A549 (cell line): ENCODE results near the gene NOP53. TPM values are rescaled to one million over a fixed set of nuclear protein-coding genes. Genes with fewer than 3 reads are reported as not detected.

ENCODE experiments used
- ATAC-seq, 2 experiments: fragments of 200-7000 bp in 1 of 2; fragments of >200 bp in 1 of 2; cut with Nextera tagmentation in 1 of 2; cut with Tn5 transposase in 1 of 2; 3 replicates each; pipeline versions ENCODE4 v1.8.0 to v1.9.1; 2018 to 2020; ENCODE audit warnings: mild to moderate bottlenecking in 1 of 2, moderate library complexity in 1 of 2
- CTCF ChIA-PET: fragments of 300-600 bp; sonication (Branson Sonifier 250); formaldehyde crosslinking; extraction: SDS; loops from one replicate; lab custom pipeline; 2021; ENCODE audit warnings: antibody characterized with exemption, inconsistent platforms; lab: Yijun Ruan, JAX
- POLR2A ChIA-PET: fragments of 350-600 bp; formaldehyde crosslinking; extraction: SDS; loops from one replicate; lab custom pipeline; 2021; ENCODE audit warnings: antibody characterized with exemption, inconsistent platforms; lab: Yijun Ruan, JAX
- DNase-seq, 2 experiments: peaks; one replicate each; pipeline versions ENCODE4 v3.0.0 to v3.0.0-alpha.2; 2011 to 2016; ENCODE audit warnings: low read depth in 1 of 2, low spot score in 1 of 2
- FAIRE-seq: peaks from 2 replicates; lab custom pipeline; 2011; peaks lifted over from hg19 to GRCh38; lab: Jason Lieb, UNC
- H3K27ac ChIP-seq, 2 experiments: fragments of >200 bp; sonication (Bioruptor Twin); formaldehyde crosslinking; 3 replicates each; pipeline ENCODE4 v1.5.1; 2016 to 2017
- H3K4me1 ChIP-seq: fragments of >200 bp; sonication (Bioruptor Twin); formaldehyde crosslinking; 3 replicates; pipeline ENCODE4 v1.6.1; 2016
- H3K4me2 ChIP-seq: fragments of >200 bp; sonication (Bioruptor Twin); formaldehyde crosslinking; 3 replicates; pipeline ENCODE4 v1.6.1; 2016
- H3K4me3 ChIP-seq: fragments of >200 bp; sonication (Bioruptor Twin); formaldehyde crosslinking; 3 replicates; pipeline ENCODE4 v1.5.1; 2016
- H3K9me3 ChIP-seq: fragments of >200 bp; sonication (Bioruptor Twin); formaldehyde crosslinking; 3 replicates; pipeline ENCODE4 v1.6.1; 2016
- BCL3 ChIP-seq: fragments of >200 bp; sonication (Bioruptor Twin); formaldehyde crosslinking; IDR thresholded peaks from 3 replicates; pipeline ENCODE4 v1.6.1; 2016
- CBX2 ChIP-seq: fragments of 200-600 bp; sonication (generic); IDR thresholded peaks from 2 replicates; pipeline ENCODE4 v1.6.1; 2016; ENCODE audit warnings: low read depth, mild to moderate bottlenecking, borderline replicate concordance
- CHD4 ChIP-seq: fragments of 200-600 bp; sonication (generic); IDR thresholded peaks from 2 replicates; pipeline ENCODE4 v1.6.1; 2016; ENCODE audit warnings: antibody characterized with exemption, mild to moderate bottlenecking, borderline replicate concordance
- ESRRA ChIP-seq: fragments of 150-350 bp; IDR thresholded peaks from 2 replicates; pipeline ENCODE4 v1.6.1; 2014; ENCODE audit warnings: mild to moderate bottlenecking, low read length, borderline replicate concordance
- GATA3 ChIP-seq: IDR thresholded peaks from 2 replicates; pipeline ENCODE4 v1.6.1; 2012; ENCODE audit warnings: borderline replicate concordance
- HDAC2 ChIP-seq: fragments of 200-600 bp; sonication (generic); IDR thresholded peaks from 2 replicates; pipeline ENCODE4 v1.6.1; 2016
- HES2 ChIP-seq: fragments of >200 bp; sonication (Bioruptor Twin); formaldehyde crosslinking; IDR thresholded peaks from 2 replicates; pipeline ENCODE4 v1.6.1; 2016
- HEYL ChIP-seq: fragments of 250-450 bp; sonication (Bioruptor Pico); IDR thresholded peaks from 2 replicates; pipeline ENCODE4 v1.8.0; 2021; ENCODE audit warnings: mild to moderate bottlenecking, moderate library complexity
- HOXA7 ChIP-seq: fragments of 250-450 bp; sonication (Bioruptor Pico); IDR thresholded peaks from 2 replicates; pipeline ENCODE4 v1.5.0; 2020; ENCODE audit warnings: mild to moderate bottlenecking, moderate library complexity
- HOXB13 ChIP-seq: fragments of 250-450 bp; sonication (Bioruptor Pico); IDR thresholded peaks from 2 replicates; pipeline ENCODE4 v1.5.0; 2020; ENCODE audit warnings: low read depth, mild to moderate bottlenecking, moderate library complexity
- HOXB5 ChIP-seq: fragments of 250-450 bp; sonication (Bioruptor Pico); IDR thresholded peaks from 2 replicates; pipeline ENCODE4 v1.5.0; 2020; ENCODE audit warnings: mild to moderate bottlenecking, moderate library complexity
- KDM5A ChIP-seq: fragments of 200-600 bp; sonication (generic); IDR thresholded peaks from 2 replicates; pipeline ENCODE4 v1.6.1; 2016; ENCODE audit warnings: antibody characterized with exemption, mild to moderate bottlenecking
- MAFK ChIP-seq: fragments of 450-650 bp; IDR thresholded peaks from 2 replicates; pipeline ENCODE4 v1.6.1; 2014; ENCODE audit not compliant: partially characterized antibody
- MAZ ChIP-seq: fragments of 150-350 bp; IDR thresholded peaks from 2 replicates; pipeline ENCODE4 v1.6.1; 2014; ENCODE audit warnings: antibody characterized with exemption, low read depth, low read length, borderline replicate concordance
- NFE2L2 ChIP-seq: fragments of 150-350 bp; conservative IDR thresholded peaks from 2 replicates; pipeline ENCODE4 v1.6.1; 2014; ENCODE audit warnings: low read length
- NPAS2 ChIP-seq: fragments of 250-450 bp; sonication (Bioruptor Pico); IDR thresholded peaks from 2 replicates; pipeline ENCODE4 v1.8.0; 2022; ENCODE audit warnings: mild to moderate bottlenecking, moderate library complexity, borderline replicate concordance
- POLR2A ChIP-seq: IDR thresholded peaks from 2 replicates; pipeline ENCODE4 v1.6.1; 2012; ENCODE audit warnings: mild to moderate bottlenecking, low read length
- POLR2AphosphoS2 ChIP-seq: conservative IDR thresholded peaks from 2 replicates; pipeline ENCODE4 v1.6.1; 2012; ENCODE audit warnings: low read length, improper control_type of control experiment, inconsistent platforms
- RAD21 ChIP-seq, 2 experiments: fragments of >200 bp in 1 of 2; sonication (Bioruptor Twin) in 1 of 2; formaldehyde crosslinking in 1 of 2; IDR thresholded peaks in 1 of 2; conservative IDR thresholded peaks in 1 of 2; 2 replicates in 1 of 2; 3 replicates in 1 of 2; pipeline ENCODE4 v1.6.1; 2012 to 2018; ENCODE audit warnings: inconsistent platforms in 1 of 2
- RARB ChIP-seq: fragments of 250-450 bp; sonication (Bioruptor Pico); IDR thresholded peaks from 2 replicates; pipeline ENCODE4 v1.8.0; 2021; ENCODE audit warnings: mild to moderate bottlenecking, moderate library complexity
- RFX5 ChIP-seq: fragments of 450-650 bp; IDR thresholded peaks from 2 replicates; pipeline ENCODE4 v1.7.1; 2014; ENCODE audit warnings: antibody characterized with exemption, mild to moderate bottlenecking, moderate library complexity
- TFCP2L1 ChIP-seq: fragments of 250-450 bp; sonication (Bioruptor Pico); IDR thresholded peaks from 2 replicates; pipeline ENCODE4 v1.5.0; 2021; ENCODE audit warnings: mild to moderate bottlenecking
- ZFP36 ChIP-seq: fragments of 450-650 bp; IDR thresholded peaks from 2 replicates; pipeline ENCODE4 v1.6.1; 2014; ENCODE audit warnings: borderline replicate concordance; ENCODE audit not compliant: partially characterized antibody
- WGBS: methylation state at CpG from one replicate; pipeline ENCODE4 v1.1.6; 2017; ENCODE audit errors: missing lambda C conversion rate; 5-methylcytosine and 5-hydroxymethylcytosine counted together
- polyA plus RNA-seq, 4 experiments: library from polyadenylated mRNA; depleted of rRNA in 3 of 4; stranded (reverse); fragments of >200 nt; fragmentation: RNase III in 1 of 4; extraction: RNeasy Plus Mini Kit Qiagen cat#74134 plus additional on column Dnase treatment in 1 of 4; gene quantifications; 2 replicates in 3 of 4; 3 replicates in 1 of 4; pipeline ENCODE4 v1.2.3, GENCODE V29; 2011 to 2017
- TF ChIP-seq, protein P1 (sequence below): fragments of >200 bp; sonication (Bioruptor Twin); formaldehyde crosslinking; IDR thresholded peaks from 3 replicates; pipeline ENCODE4 v1.5.1; 2016

NOP53 gene
- polyA plus RNA-seq, 2 of the 4 experiments (the other 2 are of a cell fraction): 135 to 182 TPM

DNA sequence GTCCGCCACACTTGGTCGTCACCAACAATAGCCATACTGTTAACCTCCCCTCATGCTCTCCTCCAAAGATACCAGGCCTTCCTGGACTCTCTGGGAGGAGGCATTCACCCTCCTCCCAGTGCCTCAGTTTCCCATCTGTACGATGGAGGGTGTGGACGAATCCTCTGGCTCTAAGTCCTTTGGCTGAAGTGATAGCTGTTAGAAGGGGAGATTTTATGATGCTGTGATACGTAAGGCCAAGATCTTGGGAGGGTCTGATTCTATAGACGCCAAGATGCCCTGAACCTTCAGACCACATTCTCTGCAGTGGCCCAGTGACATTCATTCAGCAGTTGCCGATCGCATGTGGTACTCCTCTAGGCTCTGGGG, 14.8 kb upstream of the NOP53 start:
- H3K4me3 ChIP-seq: peak overlapping the region; percentile 48; the same call in 2 of the 3 replicates
- CTCF ChIA-PET: interaction anchor here (1.3 to 42.0 kb wide), 4 partner anchors 10 to 294 kb away, joined by 4 to 1389 read pairs (median 14); partner anchors contain the start of gene EHD2
- FAIRE-seq: no peak
- no peak for DNase-seq
- no peak for ATAC-seq
- TF ChIP-seq, protein P1, sequence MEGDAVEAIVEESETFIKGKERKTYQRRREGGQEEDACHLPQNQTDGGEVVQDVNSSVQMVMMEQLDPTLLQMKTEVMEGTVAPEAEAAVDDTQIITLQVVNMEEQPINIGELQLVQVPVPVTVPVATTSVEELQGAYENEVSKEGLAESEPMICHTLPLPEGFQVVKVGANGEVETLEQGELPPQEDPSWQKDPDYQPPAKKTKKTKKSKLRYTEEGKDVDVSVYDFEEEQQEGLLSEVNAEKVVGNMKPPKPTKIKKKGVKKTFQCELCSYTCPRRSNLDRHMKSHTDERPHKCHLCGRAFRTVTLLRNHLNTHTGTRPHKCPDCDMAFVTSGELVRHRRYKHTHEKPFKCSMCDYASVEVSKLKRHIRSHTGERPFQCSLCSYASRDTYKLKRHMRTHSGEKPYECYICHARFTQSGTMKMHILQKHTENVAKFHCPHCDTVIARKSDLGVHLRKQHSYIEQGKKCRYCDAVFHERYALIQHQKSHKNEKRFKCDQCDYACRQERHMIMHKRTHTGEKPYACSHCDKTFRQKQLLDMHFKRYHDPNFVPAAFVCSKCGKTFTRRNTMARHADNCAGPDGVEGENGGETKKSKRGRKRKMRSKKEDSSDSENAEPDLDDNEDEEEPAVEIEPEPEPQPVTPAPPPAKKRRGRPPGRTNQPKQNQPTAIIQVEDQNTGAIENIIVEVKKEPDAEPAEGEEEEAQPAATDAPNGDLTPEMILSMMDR: no peak
- no peak for TF ChIP-seq MAFK
- TF ChIP-seq HEYL (CRISPR knock-in tag): no peak
- no peak for TF ChIP-seq HOXB5
- TF ChIP-seq POLR2A: no peak
- TF ChIP-seq HDAC2: no peak
- no peak for TF ChIP-seq MAZ
- no peak for TF ChIP-seq NPAS2 (CRISPR knock-in tag)
- peak overlapping the region; percentile 83 to 94 for H3K27ac ChIP-seq
- H3K4me1 ChIP-seq: peaks cover 48% of the 10 kb centered on the region
- peak overlapping the region; percentile 98 for H3K4me2 ChIP-seq
- no peaks in the 10 kb centered on the region for H3K9me3 ChIP-seq
- POLR2A ChIA-PET: interaction anchor here (0.6 to 1.6 kb wide), 2 partner anchors 14 to 130 kb away, joined by 3 to 14 read pairs; partner anchors contain the start of gene NOP53
- 94% methylated on average over 8 of the region's 8 CpGs for WGBS

- FAIRE-seq (no peak), ATAC-seq (no peak), DNase-seq (no peak)
- Histone ChIP-seq H3K4me2 (no peak overlapping the region), H3K4me1 (peaks cover 45% of the 10 kb centered on the region), H3K27ac (peak overlapping the region; percentile 83 to 94; a peak in 4 of 6 replicates), H3K4me3 (no peak overlapping the region), H3K9me3 (no peaks in the 10 kb centered on the region)
- WGBS: 89% methylated on average over 8 of the region's 8 CpGs
- POLR2A ChIA-PET: no interaction called here
- no peak for TF ChIP-seq HOXB5
- TF ChIP-seq KDM5A: no peak
- no peak for TF ChIP-seq HOXA7 (CRISPR knock-in tag)
- TF ChIP-seq ZFP36: no peak
- no peak for TF ChIP-seq TFCP2L1 (CRISPR knock-in tag)
- no peak for TF ChIP-seq CBX2
- no peak for TF ChIP-seq POLR2AphosphoS2
- TF ChIP-seq RAD21 (conservative IDR thresholded peaks at IDR 0.05 in 1 of 2, IDR thresholded peaks at IDR 0.05 in 1 of 2): no peak
- TF ChIP-seq BCL3: no peak
- no peak; the same call in 1 of the 2 replicates for TF ChIP-seq HDAC2
- TF ChIP-seq RARB (CRISPR knock-in tag): no peak
- TF ChIP-seq ESRRA: no peak
- TF ChIP-seq RFX5: no peak
- CTCF ChIA-PET: interaction anchor here (0.6 to 42.0 kb wide), 3 partner anchors 22 to 891 kb away, joined by 4 to 1389 read pairs (median 4); partner anchors contain the start of gene EHD2
These were observed 14.4 kb upstream of the NOP53 start for GRCh38 chr19:47730910-47731309.

DNA sequence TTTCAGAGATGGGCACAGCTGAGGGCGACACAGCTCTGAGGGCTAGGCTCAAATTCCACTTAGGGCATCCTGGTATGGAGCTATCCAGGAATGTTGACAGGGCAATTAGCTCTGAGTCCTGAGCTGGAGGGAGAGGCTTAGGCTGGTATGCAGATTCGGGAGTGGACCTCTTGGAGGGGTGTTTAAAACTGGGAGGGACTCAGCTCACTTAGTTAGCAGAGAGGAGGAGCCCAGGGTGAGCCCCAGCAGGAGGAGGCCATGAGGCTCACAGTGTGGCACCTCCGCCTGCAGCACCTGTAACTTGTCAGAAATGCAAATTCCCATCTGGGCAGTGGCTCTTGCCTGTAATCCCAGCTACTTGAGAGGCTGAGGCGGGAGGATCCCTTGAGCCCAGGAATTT, 10.2 kb upstream of the NOP53 start:
- POLR2A ChIA-PET: interaction anchor here (0.8 to 0.9 kb wide), 2 partner anchors 11 to 16 kb away, joined by 3 read pairs; no protein-coding TSS in a partner anchor

More for the DNA sequence above, 10.2 kb upstream of the NOP53 start:
- no peak for TF ChIP-seq HDAC2
- TF ChIP-seq POLR2AphosphoS2: no peak
- no peak for TF ChIP-seq NFE2L2
- TF ChIP-seq HOXB13 (CRISPR knock-in tag): no peak
- TF ChIP-seq GATA3: no peak
- no peak for TF ChIP-seq CHD4
- TF ChIP-seq HES2: no peak
- Histone ChIP-seq H3K9me3 (no peaks in the 10 kb centered on the region), H3K27ac (0 out of 6 replicates have a peak overlapping the region, but pooled peaks of 1 of the 2 experiments have one; percentile 5), H3K4me2 (no peak overlapping the region), H3K4me3 (no peak overlapping the region), H3K4me1 (peaks cover 7% of the 10 kb centered on the region)
- 83% methylated on average over 4 of the region's 4 CpGs for WGBS
- CTCF ChIA-PET: interaction anchor here (0.8 to 42.0 kb wide), 7 partner anchors 8 to 300 kb away, joined by 3 to 1389 read pairs (median 5); partner anchors contain the start of genes EHD2, KPTN and NOP53
- ATAC-seq (peak in 1 of 2 experiments; percentile 9; a peak in 1 of 6 replicates), DNase-seq (no peak), FAIRE-seq (no peak)
